ENCODE data around the gene NKD2.
"Not testable (repeated sequence)": the region's sequence is repeated elsewhere in the genome, so short reads cannot be mapped to it uniquely, and the experiment has no call there.

The NKD2 gene, protein sequence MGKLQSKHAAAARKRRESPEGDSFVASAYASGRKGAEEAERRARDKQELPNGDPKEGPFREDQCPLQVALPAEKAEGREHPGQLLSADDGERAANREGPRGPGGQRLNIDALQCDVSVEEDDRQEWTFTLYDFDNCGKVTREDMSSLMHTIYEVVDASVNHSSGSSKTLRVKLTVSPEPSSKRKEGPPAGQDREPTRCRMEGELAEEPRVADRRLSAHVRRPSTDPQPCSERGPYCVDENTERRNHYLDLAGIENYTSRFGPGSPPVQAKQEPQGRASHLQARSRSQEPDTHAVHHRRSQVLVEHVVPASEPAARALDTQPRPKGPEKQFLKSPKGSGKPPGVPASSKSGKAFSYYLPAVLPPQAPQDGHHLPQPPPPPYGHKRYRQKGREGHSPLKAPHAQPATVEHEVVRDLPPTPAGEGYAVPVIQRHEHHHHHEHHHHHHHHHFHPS

DNA sequence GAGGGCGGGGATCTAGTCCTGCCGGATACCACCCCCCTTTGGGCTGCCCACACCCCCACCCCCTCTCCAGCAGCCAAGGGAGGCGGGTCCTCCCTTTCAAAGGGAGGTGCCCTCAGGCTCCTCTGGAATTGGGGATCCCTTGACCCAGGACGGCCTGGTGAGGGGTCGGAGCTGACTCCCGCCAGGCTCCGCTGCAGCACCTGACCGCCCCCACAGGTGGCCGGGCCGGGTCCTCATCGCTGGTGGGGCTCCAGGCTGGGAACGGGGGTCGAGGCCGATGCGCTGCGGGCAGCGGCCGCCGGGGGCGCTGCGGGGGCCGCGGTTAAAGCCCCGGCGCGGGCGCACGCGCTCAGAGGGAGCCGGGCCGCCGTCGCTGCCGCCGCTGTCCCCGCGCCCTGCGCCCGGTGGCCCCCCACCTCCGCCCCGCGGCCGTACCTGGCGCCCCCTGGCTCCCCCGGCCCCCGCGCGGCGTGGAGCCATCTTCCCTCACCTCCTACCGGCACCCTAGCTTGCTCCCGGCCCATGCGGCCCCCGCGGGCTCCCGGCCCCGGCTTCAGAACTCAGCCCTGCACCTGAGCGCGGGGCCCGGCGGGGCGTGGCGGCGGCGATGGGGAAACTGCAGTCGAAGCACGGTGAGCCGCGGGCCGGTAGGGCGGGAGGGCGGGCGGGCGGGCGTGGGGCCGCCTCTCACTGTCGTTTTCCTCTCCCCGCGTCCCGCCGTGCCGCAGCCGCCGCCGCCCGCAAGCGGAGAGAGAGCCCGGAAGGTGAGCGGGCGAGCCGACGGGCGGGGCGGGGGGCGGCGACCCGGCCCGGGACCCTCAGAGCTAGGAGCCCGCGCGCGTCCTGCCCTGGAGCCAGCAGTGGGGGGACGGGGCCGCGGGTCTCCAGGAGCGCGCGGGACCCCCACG lies at the start of gene NKD2:
Gene NKD2 (plus strand): TSS at position 352 of the 908 bp plus-strand sequence. CDS start 256 bp downstream, at position 608.
- DNase-seq (ENCODE audit: low read depth), result peak; percentile 21

DNA sequence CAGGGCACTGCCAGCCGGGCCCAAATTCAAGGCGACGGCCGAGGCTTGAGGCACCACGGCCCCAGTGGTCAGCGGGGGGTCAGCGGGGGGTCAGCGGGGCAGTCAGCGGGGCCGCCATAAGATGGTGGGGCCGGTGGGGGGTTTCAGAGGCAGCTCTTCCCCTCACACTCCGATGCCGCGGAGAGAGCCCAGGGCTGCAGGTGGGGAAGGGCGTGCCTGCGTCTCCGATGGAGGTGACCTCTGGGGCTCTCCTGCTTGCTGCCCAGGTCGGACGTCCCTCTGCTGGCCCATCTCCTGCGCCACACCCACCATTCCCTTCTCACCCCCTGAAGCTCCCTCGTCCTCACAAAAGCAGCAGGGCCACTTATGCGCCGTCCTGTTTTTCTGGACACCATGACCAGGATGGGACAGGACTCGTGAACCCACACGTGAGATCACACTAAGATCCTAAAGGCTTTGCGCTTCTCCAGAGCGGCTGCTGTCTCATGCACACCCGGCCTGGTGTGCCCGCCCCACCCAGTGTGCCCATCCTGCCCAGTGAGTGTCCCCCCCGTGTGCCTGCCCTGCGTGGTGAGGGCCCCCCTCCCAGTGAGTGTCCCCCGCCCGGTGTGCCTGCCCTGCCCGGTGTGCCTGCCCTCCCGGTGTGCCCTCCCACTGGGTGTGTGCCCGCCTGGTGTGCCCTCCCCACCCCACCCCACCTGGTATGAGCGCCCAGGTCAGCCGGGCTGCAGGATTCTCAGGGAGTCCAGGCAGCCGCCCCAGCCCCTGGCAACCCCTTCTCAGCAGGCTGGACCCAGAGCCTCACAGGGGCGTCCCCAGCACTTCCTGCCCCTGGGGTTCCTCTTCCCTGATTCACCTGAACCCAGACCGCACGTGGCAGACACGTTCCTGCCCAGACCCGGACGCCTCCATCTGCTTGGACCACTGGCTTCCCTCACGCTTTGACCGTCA lies 48.7 kb upstream of the NKD2 start:
- DNase-seq (ENCODE audit: low read depth), result no peak

DNA sequence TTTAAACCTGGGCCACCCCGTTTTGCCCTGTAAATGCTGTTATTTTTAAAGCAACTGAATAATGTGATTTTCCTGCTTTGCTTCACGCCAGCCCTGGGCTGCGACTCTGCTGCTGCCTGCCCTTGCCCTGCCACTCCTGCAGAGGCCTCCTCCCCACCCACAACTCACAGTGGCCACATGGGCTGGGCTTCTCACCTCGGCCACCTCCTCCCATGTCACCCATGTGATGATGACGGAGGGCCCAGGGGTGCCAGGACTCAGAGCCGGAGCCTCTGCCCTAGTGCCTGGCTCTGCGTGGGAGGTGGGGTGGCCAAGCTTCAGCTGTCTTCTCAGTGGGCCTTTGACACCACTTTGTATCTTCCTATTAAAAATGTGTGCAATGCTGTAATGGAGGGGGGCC lies 48.1 kb upstream of the NKD2 start:
- no peak for DNase-seq (ENCODE audit: low read depth)

DNA sequence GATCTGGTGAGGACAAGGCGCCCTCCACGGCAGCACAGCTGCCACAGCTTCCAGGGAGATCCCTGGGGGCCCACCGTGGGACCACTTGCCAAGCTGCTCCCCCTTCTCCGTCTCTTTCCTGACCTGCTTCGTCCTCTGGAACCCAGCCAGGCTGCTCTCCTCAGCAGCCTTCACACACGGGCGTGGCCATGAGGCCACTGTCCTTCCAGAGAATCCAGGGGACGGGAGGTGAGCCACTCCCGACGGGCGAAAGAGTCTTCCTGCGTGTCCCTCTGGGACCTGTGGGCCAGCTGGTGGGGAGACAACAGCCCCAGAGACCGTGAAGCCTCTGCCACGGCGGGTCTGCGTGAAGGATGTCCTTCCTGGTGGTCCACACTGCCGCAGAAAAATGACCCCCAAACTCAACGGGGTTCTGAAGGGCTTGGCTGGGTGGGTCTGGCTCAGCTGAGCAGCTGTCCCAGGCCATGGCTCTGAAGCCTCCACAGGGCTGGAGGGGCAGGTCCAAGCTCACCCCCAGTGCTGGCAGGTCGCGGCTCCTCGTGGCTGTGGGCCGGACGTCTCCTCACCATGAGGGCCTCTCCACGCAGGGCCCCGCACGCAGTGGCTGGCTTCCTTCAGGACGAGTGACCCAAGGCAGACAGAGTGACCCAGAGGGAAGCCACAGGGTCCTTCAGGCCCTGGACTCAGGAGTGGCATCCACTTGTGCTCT lies 47.4 kb upstream of the NKD2 start:
- no peak for DNase-seq (ENCODE audit: low read depth)

DNA sequence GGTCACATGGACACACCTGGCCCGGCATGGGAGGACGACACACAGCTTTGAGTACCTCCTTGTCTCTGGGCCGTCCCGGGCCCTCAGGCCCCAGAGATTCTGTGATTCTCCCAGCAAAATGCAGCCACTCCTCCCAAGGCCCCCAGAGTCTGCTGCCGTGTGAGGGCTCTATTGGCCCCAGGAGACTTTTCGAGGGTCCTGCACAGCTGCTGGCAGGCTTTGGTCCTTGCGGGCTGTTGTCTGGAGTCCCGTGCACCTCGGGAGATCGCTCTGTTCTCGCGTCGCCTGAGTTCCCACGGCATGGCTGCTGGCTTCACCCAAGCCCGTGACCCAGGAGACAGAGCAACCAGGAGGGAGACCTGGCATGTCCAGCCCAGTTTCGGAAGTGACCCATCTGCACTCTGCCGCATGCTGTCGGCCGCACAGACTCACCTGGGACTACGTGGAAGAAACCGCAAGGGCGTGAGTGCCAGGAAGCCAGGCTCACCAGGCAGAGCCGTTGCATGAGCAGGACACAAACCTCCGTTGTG lies 46.8 kb upstream of the NKD2 start:
- DNase-seq (ENCODE audit: low read depth), result no peak

DNA sequence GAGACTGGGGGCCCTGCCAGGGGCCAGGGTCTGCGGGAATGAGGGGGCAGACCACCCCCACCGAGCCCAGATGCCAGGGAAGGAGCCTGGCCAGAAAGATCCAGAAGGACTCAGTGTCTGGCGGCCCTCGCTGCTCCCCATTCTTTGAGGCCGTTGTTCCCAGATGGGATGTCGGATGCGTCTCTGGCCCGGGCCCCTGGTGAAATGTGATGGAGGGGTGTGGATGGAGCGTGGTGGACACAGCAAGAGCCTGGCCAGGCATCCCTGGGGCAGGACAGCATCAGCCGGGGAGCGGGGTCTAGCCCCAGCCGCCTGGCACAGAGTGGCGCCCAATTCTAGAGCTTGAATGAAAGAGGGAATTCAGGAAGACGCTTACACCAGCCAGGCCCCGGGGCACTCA lies 46.2 kb upstream of the NKD2 start:
- no peak for DNase-seq (ENCODE audit: low read depth)

DNA sequence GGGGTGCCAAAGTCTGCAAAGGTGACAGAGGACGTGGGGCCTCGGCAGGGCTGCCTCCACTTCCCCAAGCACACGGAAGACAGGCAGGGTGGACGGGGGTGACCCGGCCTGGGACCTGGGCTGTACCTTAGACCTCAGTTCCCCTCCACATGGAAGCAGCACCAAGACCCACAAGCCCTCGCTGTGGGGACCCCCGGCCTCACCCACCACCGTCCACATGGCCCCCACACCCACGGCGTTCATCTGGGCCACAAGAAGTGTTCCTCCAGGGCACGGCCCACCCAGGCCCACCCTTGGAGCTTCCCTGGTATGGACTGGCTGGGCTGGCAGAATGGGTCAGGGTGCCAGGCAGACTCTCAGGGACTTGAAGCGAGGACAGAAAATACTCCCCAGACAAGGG lies 45.8 kb upstream of the NKD2 start:
- DNase-seq (ENCODE audit: low read depth), result no peak

DNA sequence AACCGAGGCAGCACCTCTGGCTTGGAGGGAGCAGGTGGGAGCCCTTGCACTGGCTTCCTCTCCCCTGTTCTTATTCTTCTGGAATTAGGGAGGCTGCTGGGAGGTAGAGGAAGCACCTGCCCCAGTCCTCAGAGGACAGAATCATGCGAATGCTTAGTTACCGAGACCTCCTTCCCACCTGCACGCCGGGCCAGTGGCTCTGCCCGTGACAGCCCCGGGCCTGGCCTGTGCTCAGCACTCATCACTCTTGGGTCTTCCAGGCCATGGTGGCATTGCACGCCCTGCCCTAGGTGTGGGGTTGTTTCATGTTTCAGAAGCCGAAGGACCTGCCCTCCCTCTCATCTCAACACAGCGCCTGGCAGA lies 45.3 kb upstream of the NKD2 start:
- DNase-seq (ENCODE audit: low read depth), result no peak

DNA sequence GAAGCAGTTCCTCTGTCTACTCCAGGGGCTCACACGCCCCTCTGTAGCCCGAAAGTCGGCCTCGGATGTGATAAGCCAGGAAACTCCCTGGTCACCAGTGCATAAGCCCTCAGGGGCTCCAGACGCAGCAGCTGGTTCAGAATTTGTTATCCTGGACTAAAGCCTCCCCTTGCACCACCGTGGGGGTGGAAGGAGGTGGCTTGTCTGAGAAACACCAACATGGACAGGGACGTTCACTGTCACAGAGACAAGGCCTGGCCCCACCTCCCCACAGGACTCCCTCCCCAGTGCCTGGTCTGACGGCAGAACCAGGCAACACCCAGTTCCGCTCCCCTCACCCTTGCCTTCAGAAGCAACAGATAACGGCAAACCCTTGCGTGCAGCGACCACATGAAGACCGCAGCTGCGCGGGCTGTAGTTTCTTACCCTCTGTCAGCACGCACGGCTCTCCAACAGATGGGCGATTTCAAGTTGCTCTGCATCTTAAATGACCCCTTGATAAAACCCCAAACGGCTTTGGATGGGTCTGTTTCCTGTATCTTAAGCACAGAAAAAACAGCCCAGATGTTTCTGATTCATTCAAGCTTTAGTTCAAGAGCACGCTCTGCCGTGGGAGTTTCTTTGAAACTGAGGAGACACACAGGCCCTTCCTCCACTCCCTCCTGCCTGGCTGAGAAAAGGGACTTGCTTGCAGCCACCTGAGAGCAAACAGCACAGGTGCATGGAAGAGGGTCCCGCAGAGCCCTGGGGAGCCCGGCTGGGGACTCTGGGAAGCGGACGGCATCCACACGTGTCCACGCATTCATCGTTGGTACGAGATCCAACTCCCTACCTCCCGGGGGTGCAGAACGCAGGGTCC lies 44.7 kb upstream of the NKD2 start:
- no peak for DNase-seq (ENCODE audit: low read depth)

DNA sequence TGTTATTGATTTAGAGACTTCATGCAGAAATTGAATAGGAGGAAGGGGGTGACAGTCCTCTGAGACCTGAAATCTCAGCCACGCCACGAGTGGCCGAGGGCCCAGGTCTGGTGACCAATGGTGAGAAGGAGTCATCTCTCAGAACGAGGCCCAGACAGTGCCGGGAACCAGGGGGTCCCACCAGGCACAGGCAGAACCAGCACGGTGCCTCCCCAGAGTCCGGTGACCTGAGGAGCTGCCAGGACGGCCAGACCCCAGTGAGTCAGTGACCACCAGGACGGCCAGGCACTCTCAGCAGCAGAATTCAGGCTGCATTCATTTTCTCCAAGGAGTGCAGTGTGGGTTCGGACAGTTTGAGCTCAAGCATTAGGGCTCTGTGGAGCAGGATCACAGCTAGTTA lies 43.8 kb upstream of the NKD2 start:
- no peak for DNase-seq (ENCODE audit: low read depth)

DNA sequence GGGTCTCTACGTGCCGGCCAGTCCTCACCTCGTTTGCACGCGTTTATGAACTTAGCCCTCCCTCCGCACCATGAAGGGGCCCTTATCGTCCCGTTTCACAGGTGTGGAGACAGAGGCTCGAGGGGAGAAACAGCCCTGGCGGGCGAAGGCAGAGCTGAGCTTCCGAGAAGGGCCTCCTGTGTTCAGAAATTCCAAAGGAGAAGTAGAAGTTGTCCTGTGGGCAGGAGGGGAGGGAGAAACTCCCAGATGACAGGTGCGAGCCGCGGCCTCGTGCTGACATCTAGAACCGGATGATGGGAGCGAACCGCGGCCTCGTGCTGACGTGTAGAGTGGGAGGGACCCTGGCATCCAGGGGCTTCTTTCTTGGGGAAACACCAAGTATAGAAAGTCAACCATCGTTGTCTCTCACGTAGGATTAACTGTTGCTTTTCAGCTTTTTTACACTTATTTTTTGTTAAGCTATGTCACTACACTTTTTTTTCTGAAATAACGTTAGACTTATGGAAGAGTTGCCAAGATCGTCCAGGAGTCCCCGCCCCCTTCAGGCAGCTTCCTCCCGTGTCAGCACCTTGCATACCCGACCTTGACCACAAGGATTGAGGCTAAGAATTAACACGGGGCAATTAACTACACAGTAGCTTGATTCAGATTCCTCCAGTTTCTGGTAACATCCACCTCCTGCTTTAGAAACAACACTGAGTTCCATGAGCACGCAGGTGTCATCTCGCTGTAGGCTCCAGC lies 42.8 kb upstream of the NKD2 start:
- DNase-seq (ENCODE audit: low read depth), result no peak

DNA sequence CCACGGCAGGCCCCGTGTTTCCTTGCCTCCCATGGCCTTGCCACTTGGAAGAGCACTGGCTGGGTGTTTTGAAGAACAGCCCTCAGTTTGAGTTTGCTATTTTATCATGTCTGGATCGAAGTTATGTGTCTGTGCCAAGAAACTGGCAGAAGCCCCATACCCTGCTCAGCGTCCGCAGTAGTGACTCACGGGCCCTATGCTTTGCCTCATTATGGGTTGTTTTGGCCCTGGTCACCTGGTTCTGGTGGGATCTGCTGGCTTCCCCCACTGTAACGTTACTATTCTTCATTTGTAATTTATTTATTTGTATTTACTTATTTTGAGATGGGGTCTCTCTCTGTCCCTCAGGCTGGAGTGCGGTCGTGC lies 42.3 kb upstream of the NKD2 start:
- no peak for DNase-seq (ENCODE audit: low read depth)

DNA sequence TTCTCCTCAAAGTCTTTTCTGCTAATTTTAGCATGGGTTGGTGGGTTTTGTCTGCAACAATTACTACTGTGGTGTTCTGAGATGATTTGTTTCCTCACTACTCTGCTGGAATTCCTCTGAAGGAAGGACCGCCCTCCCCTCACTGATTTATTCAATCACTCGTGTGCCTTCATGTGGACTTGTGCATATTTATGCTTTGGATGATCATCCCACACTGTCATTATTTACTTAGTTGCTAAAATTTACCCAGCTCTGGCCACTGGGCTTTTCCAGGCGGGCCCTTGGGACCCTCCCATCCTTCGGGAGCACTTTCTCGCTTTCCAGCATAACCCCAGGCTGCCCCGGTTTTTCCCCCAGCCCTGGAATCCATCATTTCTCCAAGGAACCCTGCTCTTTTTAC lies 41.7 kb upstream of the NKD2 start:
- no peak for DNase-seq (ENCODE audit: low read depth)

DNA sequence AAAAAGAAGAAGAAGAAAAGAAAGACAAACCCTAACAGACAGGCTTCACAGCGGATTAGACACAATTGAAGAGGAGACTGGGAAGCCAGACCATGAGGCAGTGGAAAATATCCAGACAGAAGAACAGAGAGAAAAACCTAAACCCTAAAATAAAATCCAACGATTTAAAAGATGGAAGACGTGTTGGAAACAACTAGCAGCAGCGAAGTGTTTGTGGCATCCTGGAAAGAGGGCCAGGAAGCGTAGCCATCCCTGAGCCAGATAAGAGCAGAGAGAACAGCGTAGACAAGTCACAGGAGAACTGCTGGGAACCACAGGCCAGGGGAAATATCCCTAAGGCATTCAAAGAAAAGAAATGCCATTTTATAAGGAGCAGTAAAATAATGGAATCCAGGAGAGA lies 39.7 kb upstream of the NKD2 start:
- DNase-seq (ENCODE audit: low read depth), result no peak

DNA sequence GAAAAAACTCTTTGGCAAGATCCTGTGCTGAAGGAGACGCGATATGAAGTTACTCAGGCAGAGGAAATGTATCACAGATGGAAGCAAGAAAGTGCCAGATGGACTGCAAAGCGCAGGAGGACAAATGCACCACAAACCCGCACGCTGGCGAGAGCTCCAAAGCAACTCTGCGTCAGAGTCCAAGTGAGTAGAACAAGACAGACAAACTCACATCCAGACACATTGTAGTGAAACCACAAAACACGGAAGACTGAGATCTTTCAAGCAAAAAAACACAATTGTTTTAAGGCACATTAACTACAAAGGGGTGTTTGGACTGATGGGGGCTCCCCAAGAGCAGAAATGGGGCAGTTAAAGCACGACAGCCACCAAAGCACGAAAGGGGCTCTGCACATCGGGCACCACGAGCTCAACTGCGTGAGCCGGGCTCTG lies 39.2 kb upstream of the NKD2 start:
- DNase-seq (ENCODE audit: low read depth), result no peak

DNA sequence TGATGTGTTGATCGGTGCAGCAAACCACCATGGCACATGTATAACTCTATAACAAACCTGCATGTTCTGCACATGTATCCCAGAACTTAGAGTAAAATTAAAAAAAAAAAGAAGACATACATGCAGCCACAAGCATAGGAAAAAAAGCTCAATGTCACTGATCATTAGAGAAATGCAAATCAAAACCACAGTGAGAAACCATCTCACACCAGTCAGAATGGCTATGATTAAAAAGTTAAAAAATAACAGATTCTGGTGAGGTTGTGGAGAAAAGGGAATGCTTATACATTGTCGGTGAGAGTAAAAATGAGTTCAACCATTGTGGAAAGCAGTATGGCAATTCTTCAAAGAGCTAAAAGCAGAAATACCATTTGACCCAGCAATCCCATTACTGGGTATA lies 36.0 kb upstream of the NKD2 start:
- not testable (repeated sequence) for DNase-seq (ENCODE audit: low read depth)

DNA sequence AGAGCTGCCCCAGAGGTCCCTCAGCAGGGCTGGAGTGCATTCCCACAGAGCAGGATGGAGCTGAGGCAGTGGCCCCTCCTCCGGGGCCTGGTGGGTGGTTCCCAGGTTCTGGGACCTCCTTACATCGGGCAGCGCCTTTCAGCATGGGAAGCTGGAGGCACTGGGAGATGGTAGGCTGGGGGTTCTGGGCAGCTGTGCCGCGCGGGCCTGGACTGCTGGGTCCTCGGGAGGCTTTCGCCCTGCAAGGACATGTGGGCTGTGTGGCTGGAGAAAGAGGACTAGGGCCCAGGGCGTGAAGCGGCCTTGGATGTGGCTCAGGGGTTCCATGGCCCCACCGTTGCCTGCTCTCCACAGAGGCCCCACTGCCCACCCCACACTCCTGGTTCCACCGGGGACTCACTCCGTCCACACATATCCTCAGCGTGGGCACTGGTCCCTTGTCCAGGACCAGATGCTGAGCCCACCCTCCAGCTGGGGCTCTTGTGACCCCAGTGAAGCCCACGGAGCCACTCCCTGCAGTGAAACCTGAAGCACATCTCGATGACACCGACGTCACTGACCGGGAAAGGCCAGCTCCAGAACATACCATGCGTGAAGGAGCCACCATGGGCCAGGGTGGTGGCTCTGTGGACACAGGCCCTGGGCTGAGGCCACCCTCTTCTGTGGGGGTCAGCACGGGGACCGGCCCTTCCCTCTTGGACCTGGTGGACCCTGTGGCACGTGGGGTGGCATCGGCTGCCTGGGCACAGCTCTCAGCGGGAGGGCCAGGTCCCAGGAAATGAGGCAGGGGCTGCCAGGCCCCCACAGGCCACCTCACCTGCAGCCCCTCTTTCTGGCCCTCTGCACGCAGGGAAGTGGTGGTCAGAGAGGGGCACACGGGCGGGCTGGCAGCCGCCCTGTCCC lies 31.5 kb upstream of the NKD2 start:
- DNase-seq (ENCODE audit: low read depth), result no peak

DNA sequence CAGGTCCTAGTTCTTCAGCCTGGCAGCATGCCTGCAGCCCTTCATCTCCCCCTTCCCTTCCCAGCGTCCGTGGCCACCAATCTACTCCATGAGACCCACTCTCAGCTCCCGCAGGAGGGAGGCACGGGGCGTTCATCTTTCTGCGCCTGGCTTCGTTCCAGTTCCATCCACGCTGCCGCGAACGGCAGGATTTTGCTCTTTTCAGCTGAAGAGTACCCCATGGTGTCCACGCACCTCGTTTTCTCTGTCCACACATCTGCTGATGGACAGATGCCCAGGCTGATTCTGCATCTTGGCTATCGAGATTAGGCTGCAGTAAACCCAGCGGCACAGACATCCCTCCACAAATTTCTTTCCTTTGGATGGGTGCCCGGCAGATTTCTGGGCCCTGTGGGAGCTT lies 30.5 kb upstream of the NKD2 start:
- no peak for DNase-seq (ENCODE audit: low read depth)
